Renal cortex interstitium (tissue), 11 donors: ENCODE measurements around the gene TNFAIP8. TPM values are rescaled to one million over a fixed set of nuclear protein-coding genes. Genes with fewer than 3 reads are reported as not detected.
"Not testable (repeated sequence)": the region's sequence is repeated elsewhere in the genome, so short reads cannot be mapped to it uniquely, and the experiment has no call there.

Experiments used
- DNase-seq, 11 donors: peaks; one replicate each; pipeline ENCODE4 v3.0.0-alpha.2; 2013; ENCODE audit warnings: low read depth in 9 of 11, low spot score in 4 of 11; ENCODE audit errors: extremely low read depth in 1 of 11
- polyA plus RNA-seq, 3 donors: library from polyadenylated mRNA; unstranded; fragments of 120-200 nt; gene quantifications; one replicate each; pipeline ENCODE4 v1.2.1, GENCODE V29; 2013; ENCODE audit not compliant: insufficient read length in 3 of 3

The TNFAIP8 gene
- polyA plus RNA-seq, 3 donors = 26.0 to 29.5 (median 26.0) TPM

DNA sequence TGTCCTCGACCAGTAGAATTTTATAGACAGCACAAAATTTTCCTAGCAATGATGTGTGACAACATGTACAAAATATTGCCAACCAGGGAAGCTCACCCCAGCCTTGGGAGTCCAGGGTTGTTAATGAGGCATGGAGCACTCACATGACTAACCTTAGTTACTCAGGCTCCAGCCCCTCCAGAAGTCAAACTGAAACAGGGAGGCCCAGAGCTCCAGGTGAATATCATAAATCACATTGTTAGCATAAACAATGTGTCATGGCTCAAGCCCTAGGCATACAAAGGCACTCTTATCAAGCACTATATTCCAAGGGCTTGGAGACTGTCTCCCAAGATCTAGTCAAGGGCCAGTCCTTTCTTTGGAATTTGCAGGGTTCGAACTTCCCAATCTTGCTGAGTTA lies 44.4 kb downstream of the TNFAIP8 start:
- peak in 4 of 11 donors; percentile 42 to 51 (median 44) for DNase-seq

DNA sequence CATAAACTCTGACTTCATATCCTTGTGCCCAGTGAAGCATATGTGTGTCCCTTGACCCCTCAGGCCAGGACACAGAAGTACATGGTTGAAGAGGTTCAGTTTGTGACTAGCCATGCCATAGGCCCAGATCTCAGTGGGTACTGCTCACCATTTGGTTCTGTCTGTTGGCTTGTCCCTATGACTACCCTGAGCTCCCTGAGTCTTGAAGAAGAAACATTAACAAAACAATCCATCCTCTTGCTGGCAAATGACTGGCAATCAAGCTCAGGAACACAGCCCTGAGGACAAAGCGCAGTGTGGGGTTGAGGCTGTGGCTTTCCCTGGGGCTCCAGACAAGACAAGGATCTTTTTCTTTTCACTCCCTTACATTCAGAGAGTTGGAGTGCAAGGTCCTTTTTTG lies 46.3 kb downstream of the TNFAIP8 start:
- no peak for DNase-seq

GRCh38 chr5:119402555-119402954 lies 46.7 kb downstream of the TNFAIP8 start:
- DNase-seq = no peak

GRCh38 chr5:119404033-119404432 lies 48.2 kb downstream of the TNFAIP8 start:
- DNase-seq = no peak

- DNase-seq = no peak
Measured at GRCh38 chr5:119405419-119405818, 49.6 kb downstream of the TNFAIP8 start.

DNA sequence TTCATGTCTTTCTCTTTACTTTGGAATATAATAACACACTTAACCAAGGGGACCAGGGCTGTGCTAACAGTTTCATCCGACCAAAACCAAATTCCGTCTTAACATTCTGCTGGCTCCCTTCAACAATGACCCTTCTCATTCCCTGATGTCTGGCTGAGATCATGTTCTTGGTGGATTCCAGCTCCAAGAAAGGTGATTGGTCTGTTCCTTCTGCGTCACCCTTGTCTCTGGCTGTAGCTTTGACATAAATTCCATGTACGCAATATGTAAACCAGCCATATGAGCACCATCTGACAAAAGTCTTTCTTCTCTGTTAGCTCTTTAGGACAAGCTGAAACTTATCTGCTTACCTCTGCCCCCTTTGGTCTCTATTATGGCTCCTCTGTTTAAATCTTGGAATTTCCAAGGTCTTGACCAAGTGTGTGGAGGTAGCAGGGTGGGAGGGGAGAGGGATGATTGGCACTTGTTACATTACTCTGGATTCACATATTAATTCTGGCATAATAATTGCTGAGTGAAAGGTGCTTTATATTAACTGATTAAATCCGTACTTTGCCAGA lies 50.8 kb downstream of the TNFAIP8 start:
- no peak for DNase-seq

GRCh38 chr5:119409235-119409815 lies 53.5 kb downstream of the TNFAIP8 start:
- no peak for DNase-seq

GRCh38 chr5:119410448-119411159 lies 54.8 kb downstream of the TNFAIP8 start:
- DNase-seq = no peak

DNA sequence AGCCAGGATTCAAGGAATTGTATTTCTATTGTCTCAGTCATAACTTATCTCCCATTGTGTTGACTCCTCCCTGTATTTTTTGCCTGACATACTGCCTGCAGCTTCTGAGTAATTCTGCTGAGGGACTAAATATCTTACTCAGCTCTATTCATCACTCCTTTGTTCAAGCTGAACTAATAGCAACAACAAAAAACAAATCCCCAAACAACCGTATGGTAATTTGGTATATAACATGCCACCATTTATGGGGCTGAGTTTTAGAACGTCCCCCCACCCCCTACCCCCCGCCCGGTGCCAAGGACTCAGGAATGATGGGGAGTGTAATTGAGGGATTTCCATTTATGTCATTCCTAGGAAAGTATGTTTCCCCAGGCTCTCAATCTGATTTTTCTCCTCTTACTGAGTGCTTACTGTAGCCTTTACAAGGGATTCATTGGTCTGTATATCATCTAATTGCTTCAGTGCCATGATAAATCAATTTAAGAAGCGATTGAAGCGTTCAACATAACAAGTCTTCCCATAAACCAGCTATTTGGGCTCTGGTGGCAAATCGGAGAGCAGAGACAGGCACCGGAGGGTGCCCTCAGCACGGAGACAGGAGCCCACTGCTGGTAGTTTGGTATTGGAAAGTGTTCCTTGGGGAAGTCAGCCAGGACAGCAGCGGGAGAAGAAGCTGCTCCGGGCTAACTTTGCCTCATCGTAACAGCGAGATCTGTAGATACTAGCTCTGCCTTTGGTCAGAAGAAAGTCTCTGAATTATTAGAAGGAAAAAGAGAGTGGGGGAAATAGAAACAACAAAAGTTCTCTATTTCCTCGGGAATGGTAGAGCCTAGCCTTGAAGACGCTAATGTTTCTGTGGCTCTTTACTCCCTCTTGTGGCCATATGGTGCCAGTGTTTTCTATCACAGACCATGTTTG lies 55.8 kb downstream of the TNFAIP8 start:
- peak; percentile 60 to 85 (median 73) for DNase-seq

DNA sequence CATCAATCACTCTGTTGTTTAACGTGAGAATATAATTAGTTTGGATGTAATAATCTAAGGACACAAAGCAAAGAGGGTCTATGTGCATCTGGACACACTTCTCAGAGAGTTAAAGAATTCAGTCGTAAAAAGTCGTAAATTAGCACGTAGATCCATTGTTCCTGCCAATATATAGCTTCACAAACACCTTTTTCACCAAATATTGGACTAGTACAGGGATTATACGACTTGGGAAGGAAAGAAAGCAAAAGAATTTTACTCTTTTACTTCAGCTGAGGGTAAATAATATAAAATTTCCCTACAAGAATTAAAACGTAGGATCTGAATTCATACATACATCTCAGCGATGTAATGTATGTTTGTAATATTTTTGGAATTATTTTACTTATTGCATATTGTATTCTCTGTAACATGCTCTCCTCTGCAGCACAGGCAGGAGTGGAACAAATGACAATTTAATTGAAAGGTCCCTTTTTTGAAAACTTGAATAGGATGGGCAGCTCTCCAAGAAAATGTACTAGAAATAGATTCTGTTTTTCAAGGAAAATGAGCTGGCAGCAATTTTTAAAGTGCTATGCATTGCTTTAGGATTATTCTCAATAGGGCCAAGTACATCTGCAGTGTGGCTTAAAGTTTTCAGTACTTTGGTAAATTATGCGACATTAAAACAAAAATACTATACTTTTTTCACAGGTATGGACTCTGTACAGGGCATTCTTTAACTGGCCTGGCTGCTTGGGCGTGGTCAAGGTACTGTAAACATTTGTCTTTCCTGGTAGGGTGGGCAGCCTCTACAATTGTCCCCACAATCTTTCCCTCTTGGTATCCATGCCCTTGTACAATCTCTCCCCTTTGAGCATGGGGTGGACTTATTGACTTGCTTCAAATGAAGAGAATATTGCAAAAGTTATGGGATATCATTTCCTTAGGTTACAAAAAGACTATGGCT lies 56.7 kb downstream of the TNFAIP8 start:
- no peak for DNase-seq

DNA sequence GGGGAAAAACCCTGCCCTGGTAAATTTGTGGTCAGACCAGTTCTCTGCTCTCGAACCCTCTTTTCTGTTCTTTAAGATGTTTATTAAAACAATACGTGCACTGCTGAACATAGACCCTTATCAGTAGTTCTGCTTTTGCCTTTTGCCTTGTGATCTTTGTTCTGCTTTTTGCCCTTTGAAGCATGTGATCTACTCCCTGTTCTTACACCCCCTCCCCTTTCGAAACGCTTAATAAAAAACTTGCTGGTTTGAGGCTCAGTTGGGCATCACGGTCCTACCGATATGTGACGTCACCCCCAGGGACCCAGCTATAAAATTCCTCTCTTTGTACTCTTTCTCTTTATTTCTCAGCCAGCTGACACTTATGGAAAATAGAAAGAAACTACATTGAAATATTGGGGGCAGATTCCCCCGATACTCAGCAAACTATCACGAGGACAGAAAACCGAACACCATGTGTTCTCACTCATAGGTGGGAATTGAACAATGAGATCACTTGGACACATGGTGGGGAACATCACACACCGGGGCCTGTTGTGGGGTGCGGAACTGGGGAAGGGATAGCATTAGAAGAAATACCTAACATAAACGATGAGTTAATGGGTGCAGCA lies 58.4 kb downstream of the TNFAIP8 start:
- not testable (repeated sequence) for DNase-seq

GRCh38 chr5:119417891-119418605 lies 62.2 kb downstream of the TNFAIP8 start:
- no peak for DNase-seq

- DNase-seq = no peak
Measured at GRCh38 chr5:119418606-119419100, 62.8 kb downstream of the TNFAIP8 start.

GRCh38 chr5:119420169-119420568 lies 64.3 kb downstream of the TNFAIP8 start:
- no peak for DNase-seq

DNA sequence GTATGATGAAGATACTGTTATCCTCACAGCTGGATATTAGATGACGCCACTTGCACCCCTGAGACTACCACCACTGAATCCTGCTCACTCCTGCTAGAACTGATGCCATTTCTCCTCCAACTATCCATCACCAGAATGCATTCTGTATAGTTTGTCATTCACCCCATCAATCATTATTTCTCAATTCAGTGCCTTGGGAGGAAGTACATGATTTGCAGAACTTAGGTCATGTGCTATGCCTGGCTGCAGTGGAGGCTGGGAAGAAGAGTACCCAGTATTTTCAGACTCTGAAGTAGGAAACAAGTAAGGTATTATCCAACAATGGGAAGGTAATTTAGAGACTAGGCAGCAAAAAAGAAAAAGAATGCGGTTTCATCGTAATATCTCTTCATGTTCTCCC lies 70.2 kb downstream of the TNFAIP8 start:
- DNase-seq = no peak

- DNase-seq = no peak
Measured at GRCh38 chr5:119427060-119427459, 71.2 kb downstream of the TNFAIP8 start.

DNA sequence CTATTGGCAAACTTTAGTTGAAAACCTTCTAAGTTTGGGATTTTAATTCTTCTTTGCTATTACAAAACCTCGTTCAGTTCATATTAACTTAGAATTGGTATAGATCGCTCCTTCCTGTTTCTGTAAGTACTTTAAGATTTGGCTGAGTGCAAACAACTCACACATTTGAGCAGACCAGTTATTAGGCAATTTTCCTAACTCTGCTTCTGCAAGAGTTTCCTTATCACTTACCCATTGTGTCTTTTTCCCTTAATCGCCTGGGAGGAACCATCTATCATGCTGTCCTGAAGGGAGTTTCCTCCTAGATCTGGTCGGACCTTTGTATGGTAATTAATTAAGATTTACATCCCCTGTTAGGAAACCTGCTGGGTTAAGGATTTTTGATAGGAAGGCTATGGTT lies 71.8 kb downstream of the TNFAIP8 start:
- DNase-seq = not testable (repeated sequence)
